Type B pancreatic cell (in vitro differentiated cells): ENCODE results near the gene ALDOB. TPM values are rescaled to one million over a fixed set of nuclear protein-coding genes. Genes with fewer than 3 reads are reported as not detected.

Experiments used
- DNase-seq: peaks from one replicate; pipeline ENCODE4 v3.0.0; 2021; ENCODE audit warnings: mixed read lengths; ENCODE audit not compliant: unreplicated experiment; ENCODE audit errors: extremely low spot score
- H3K27ac Mint-ChIP-seq: 2 replicates; pipeline ENCODE4 v1.8.0; 2021; ENCODE audit warnings: mild to moderate bottlenecking, mixed read lengths
- H3K27me3 Mint-ChIP-seq: 2 replicates; pipeline ENCODE4 v1.8.0; 2021; ENCODE audit warnings: mixed read lengths
- H3K36me3 Mint-ChIP-seq: 2 replicates; pipeline ENCODE4 v1.8.0; 2021; ENCODE audit warnings: mixed read lengths
- H3K4me1 Mint-ChIP-seq: one replicate; pipeline ENCODE4 v1.8.0; 2021; ENCODE audit warnings: mixed read lengths; ENCODE audit not compliant: unreplicated experiment
- H3K4me3 Mint-ChIP-seq: 2 replicates; pipeline ENCODE4 v1.8.0; 2021; ENCODE audit warnings: mild to moderate bottlenecking, mixed read lengths
- H3K9me3 Mint-ChIP-seq: 2 replicates; pipeline ENCODE4 v1.8.0; 2021; ENCODE audit warnings: mixed read lengths
- total RNA-seq: library from RNA; stranded (reverse); gene quantifications from 2 replicates; pipeline ENCODE4 v1.2.1, GENCODE V29; 2021; ENCODE audit warnings: low replicate concordance
- TF ChIP-seq, protein P1 (sequence below): fragments of 200-600 bp; sonication (generic); conservative IDR thresholded peaks from 2 replicates; pipeline ENCODE4 v1.5.0; 2021; ENCODE audit warnings: antibody characterized with exemption, mild to moderate bottlenecking

The ALDOB gene
- total RNA-seq, 1 donor from 2014 or later = 30.5 TPM

DNA sequence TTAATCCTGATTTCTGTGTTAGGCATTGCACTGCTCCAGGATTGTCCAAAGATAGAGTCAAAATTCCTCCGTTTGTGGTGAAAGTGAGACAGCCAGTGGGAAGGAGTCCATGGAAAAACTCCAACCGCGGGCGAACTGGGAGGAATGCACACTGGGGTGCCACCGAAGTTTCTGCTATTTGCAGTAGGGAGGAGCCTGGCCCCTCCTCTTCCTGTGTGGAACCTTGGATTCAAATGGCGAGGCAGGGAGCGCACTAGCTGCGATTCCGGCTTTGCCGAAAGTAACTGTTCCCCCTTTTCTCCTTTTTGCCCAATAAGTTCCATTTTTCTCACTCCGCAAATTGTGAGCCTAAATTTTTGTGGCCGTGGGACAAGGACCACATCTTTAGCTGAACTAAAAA lies 60.0 kb downstream of the ALDOB start:
- DNase-seq = no peak
- no peak overlapping the region for H3K27ac Mint-ChIP-seq
- no peak overlapping the region for H3K4me3 Mint-ChIP-seq
- H3K36me3 Mint-ChIP-seq = peaks cover 4% of the 10 kb centered on the region
- TF ChIP-seq, protein P1, sequence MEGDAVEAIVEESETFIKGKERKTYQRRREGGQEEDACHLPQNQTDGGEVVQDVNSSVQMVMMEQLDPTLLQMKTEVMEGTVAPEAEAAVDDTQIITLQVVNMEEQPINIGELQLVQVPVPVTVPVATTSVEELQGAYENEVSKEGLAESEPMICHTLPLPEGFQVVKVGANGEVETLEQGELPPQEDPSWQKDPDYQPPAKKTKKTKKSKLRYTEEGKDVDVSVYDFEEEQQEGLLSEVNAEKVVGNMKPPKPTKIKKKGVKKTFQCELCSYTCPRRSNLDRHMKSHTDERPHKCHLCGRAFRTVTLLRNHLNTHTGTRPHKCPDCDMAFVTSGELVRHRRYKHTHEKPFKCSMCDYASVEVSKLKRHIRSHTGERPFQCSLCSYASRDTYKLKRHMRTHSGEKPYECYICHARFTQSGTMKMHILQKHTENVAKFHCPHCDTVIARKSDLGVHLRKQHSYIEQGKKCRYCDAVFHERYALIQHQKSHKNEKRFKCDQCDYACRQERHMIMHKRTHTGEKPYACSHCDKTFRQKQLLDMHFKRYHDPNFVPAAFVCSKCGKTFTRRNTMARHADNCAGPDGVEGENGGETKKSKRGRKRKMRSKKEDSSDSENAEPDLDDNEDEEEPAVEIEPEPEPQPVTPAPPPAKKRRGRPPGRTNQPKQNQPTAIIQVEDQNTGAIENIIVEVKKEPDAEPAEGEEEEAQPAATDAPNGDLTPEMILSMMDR = no peak
- no peaks in the 10 kb centered on the region for H3K9me3 Mint-ChIP-seq
- no peaks in the 10 kb centered on the region for H3K27me3 Mint-ChIP-seq
- peaks cover 8% of the 10 kb centered on the region for H3K4me1 Mint-ChIP-seq

DNA sequence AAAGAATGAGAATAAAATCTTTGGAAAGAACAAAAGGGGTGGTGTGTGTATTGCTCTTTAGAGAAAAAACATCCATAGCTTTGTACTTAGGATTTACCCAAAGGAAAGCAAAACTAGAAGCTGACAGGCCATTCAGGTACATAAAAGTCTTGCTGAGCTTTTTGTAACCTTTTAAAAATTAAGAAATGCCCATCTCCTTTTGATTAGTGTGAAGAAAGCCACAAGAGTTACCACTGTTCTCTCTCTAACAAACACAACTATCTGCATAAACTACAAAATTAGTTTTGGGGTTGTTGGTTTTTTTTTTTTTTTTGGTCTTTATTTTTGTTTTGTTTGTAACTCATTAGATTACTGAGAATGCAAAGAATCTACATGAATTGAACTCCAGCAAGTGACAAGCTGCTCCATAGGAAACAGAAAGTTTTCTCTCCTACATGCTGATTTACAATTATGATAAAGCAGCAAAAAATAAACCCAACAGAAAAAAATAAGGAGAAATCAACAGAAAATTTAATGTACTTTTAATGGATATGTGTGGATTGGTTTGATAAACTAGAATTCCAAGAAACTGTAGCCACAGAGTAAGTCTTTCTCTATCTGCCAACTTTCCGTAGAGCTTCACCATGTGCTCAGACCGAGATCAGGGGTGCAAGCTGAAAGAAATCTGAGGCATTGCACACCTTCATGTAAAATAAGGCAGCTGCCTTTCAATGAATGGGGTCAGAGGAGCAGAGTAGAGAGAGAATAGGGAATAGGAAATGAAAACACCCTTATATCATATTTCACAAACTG lies 63.1 kb downstream of the ALDOB start:
- no peak for DNase-seq
- TF ChIP-seq, protein P1 = no peak
- Mint-ChIP-seq H3K27ac (no peak overlapping the region), H3K9me3 (no peaks in the 10 kb centered on the region), H3K27me3 (no peaks in the 10 kb centered on the region), H3K36me3 (no peaks in the 10 kb centered on the region), H3K4me3 (no peak overlapping the region), H3K4me1 (peaks cover 8% of the 10 kb centered on the region)

DNA sequence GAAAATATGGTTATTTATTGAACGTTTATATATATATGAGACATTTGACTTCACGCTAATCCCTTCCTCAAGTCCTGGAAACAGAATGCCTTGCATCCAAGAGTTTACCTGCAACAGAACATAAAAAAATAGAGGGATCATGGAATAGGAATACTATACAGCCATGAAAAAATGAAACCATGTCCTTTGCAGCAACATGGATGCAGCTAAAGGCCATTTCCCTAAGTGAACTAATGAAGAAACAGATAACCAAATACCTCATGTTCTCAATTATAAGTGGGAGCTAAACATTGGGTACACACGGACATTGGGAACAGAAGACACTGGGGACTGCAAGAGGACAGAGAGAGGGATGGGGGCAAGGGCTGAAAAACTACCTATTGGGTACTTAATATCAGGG lies 63.8 kb downstream of the ALDOB start:
- peaks cover 8% of the 10 kb centered on the region for H3K4me1 Mint-ChIP-seq
- H3K9me3 Mint-ChIP-seq = no peaks in the 10 kb centered on the region
- TF ChIP-seq, protein P1 = no peak
- no peaks in the 10 kb centered on the region for H3K27me3 Mint-ChIP-seq
- H3K4me3 Mint-ChIP-seq = no peak overlapping the region
- H3K36me3 Mint-ChIP-seq = no peaks in the 10 kb centered on the region
- H3K27ac Mint-ChIP-seq = no peak overlapping the region
- no peak for DNase-seq

Other genes with a start within 250 kb of the ALDOB start
- 0.48 and 0.53 TPM in 2 replicates for gene BAAT, start 50.8 kb downstream of the ALDOB start, total RNA-seq
- 12.4 and 16.3 TPM in 2 replicates for gene MRPL50, start 37.2 kb downstream of the ALDOB start, total RNA-seq
- gene ZNF189, start 36.9 kb downstream of the ALDOB start, total RNA-seq = 18.0 and 26.2 TPM in 2 replicates
- gene RNF20, start 98.1 kb upstream of the ALDOB start, total RNA-seq = 39.5 and 52.2 TPM in 2 replicates
- gene PPP3R2, start 159.2 kb upstream of the ALDOB start, total RNA-seq = 0.07 and 0.22 TPM in 2 replicates